GF-D8 (cell line): ENCODE results near the gene CMTM3.
"Not testable (repeated sequence)": the region's sequence is repeated elsewhere in the genome, so short reads cannot be mapped to it uniquely, and the experiment has no call there.

ENCODE experiments used
- DNase-seq: peaks from one replicate; lab custom pipeline; 2025; lab: John Stamatoyannopoulos, UW

The CMTM3 gene

GRCh38 chr16:66609139-66609510 is 4.6 kb downstream of the CMTM3 start:
- DNase-seq = no peak

- DNase-seq = no peak
These were observed 5.8 kb downstream of the CMTM3 start for GRCh38 chr16:66610111-66610820.

- DNase-seq = not testable (repeated sequence)
These were observed 7.4 kb downstream of the CMTM3 start for GRCh38 chr16:66611911-66612310.

- no peak for DNase-seq
These were observed 7.9 kb downstream of the CMTM3 start for GRCh38 chr16:66612422-66612821.

DNA sequence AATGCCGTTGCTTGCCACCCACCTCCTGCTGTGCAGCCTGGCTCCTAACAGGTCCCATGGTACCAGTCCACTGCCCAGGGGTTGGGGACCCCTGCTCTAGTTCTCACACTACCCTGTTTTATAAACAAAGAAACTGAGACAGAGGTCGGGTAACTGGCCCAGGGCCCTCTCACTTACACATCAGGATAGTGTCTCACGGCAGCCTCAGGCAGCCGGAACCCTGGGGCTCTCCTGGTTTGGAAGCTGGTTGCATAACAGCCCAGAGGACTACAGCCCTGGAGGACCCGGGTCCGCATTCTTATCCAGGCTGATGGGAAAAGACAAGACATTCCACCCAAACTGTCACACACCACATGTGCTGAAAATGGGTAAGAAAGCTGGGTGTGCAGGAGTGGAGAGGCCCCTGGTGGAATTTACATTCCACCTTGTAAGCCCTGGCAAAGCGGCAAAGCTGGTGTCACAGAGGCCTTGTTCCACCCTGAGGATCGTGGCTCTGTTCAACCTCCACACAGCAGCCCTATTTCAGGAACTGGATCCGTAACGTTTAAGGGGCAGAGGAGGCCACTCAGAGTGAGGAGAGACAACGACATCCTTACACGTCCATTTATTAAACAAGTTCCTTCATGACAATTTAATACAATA is 9.8 kb downstream of the CMTM3 start:
- no peak for DNase-seq

GRCh38 chr16:66616169-66616568 is 11.7 kb downstream of the CMTM3 start:
- no peak for DNase-seq

GRCh38 chr16:66616592-66616991 is 12.1 kb downstream of the CMTM3 start:
- no peak for DNase-seq

GRCh38 chr16:66617010-66617434 is 12.5 kb downstream of the CMTM3 start:
- no peak for DNase-seq

DNA sequence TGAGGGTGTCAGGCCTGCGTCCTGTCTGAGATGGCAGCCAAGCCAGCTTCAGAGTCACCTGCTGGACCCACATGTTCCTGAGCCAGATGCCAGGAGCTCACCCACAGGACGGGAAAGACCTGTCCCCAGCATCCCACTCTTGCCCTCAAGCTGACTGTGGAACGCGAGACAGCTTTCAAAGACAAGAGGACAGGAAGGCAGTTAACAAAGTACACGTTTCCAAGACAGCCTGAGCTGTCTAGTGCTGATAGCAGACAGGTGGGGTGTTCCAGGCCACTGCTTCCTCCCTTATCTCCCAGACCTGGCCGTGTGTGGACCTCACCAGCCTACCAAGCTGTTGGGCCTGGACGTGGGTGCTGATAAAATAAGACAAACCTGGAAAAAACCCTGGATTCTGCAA is 13.2 kb downstream of the CMTM3 start:
- DNase-seq = no peak

GRCh38 chr16:66618588-66619375 is 14.3 kb downstream of the CMTM3 start:
- DNase-seq = no peak

- DNase-seq = peak; percentile 61
These were observed 15.3 kb downstream of the CMTM3 start for GRCh38 chr16:66619534-66620428.

- DNase-seq = no peak
These were observed 15.9 kb downstream of the CMTM3 start for GRCh38 chr16:66620429-66620795.

DNA sequence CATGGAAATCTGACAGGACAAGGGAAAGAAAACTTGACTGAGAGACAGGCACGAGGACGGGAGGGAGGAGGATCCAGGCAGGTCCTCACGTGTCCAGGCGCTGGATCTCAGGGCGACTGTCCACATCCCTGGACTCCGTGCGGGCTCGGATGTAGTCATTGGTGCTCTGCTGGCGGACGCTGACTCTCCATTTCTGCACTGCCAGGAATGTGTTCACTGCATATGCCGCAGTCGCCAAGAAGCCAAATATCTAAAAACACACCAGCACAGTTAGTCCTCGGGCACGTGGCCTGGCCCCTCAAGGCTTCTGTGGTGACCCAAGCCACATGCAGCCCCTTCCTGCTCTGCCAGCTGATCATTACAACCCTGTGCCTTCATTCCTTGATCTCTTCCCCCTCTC is 17.5 kb downstream of the CMTM3 start:
- DNase-seq = no peak

DNA sequence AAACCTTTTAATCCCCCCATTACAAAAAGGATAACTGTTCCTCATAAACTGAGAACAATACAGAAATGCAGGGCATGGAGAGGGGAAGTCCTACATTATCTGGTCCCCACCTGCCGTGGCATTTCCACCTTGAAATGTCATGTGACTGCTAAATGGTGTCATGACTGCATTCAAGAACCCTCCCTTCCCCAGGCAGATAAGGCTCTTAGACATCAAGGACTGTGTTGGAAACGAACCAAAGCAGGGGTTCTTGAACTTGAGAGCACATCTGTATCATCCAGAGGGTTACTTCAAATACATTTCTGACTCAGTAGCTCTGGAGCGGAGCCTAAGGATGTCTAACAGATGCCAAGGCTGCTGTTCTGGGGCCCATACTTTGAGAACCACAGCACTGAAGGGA is 18.4 kb downstream of the CMTM3 start:
- no peak for DNase-seq

DNA sequence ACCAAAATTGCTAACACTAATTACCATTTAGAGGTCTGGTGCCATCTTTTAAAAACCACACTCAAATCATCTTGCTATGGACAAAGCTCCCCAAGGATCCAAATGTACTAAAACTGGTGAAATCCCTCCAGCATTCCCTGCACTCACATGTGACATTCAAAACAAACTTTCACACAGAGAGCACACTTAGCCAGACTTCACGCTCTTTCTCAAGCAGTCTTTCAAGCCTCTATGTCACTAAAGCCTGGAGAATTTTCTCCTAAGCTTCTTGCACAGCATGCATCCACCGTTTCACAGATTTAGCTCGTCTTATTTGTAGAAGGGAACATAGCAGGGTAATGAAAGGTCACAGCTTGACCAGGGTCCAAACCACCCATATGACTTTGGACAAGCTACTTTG is 19.3 kb downstream of the CMTM3 start:
- no peak for DNase-seq

DNA sequence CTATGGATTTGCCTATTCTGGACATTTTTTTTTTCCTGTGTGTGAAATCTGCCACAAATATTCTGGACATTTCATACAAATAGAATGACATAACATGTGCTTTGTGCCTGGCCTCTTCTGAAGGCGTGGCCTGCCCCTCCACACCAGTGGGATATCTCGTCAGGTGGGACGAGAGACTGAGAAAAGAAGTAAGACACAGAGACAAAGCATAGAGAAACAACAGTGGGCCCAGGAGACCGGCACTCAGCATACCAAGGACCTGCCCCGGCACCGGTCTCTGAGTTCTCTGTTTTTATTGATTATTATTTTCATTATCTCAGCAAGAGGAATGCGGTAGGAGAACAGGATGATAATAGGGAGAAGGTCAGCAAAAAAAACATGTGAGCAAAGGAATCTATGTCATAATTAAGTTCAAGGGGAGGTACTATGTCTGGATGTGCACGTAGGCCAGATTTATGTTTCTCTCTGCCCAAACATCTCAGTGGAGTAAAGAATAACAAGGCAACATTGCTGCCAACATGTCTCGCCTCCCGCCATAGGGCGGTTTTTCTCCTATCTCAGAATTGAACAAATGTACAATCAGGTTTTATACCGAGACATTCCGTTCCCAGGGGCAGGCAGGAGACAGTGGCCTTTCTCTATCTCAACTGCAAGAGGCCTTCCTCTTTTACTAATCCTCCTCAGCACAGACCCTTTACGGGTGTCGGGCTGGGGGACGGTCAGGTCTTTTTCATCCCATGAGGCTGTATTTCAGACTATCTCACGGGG is 23.3 kb downstream of the CMTM3 start:
- not testable (repeated sequence) for DNase-seq

DNA sequence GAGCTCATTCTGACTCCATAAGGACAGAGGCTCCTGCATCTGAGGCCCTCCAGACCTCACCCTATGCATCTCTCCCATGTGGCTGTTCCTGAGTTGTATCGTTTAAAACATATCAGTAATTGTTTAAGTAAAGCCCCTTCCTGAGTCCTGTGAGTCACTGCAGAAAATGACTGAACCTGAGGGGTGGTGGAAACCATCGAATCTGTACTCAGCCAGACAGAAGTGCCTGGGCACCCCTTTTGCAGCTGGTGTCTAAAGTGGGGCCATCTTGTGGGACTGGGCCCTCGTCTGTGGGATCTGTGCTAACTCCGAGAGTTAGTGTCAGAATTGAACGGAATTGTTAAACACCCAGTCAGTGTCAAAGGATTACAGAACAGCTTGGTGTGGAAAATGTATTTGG is 25.4 kb downstream of the CMTM3 start:
- DNase-seq = no peak

- not testable (repeated sequence) for DNase-seq
These were observed 26.2 kb downstream of the CMTM3 start for GRCh38 chr16:66630561-66631260.

- DNase-seq = not testable (repeated sequence)
These were observed 27.1 kb downstream of the CMTM3 start for GRCh38 chr16:66631558-66631957.

DNA sequence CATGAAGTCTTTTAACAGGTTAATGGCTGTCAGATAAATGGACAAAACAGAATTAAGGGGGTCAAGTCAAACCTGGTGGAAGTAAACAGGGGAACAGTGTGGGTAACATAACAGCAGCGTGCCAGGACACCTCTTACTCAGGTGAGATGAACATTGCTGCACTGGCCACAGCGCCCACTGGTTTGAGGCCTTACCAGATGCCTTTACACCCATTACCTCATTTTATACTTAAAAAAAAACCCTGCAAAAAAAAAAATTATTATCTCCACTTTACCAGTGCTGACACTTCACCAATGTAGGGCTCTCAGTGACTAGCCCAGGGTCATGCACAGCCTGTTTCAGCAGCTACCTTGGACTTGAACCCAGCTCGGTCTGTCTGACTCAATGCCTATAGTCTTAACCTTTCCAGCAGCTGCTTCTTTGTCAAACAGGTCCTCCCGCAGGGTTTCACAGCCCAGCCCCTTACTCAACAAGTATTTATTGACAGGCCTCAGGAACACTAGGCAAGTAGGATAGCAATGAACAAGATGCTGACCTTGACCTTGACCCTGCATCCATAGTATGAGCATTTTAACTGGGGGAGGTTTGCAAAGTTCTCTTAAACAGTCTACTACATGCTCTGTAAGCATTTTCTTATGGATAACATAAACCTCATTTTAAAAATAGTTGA is 30.2 kb downstream of the CMTM3 start:
- no peak for DNase-seq
